Sigmoid colon (tissue), 7 donors: Measurements from ENCODE around the gene ADGRG2. TPM values are rescaled to one million over a fixed set of nuclear protein-coding genes. Genes with fewer than 3 reads are reported as not detected.

Experiments used
- DNase-seq: peaks from one replicate; pipeline ENCODE4 v3.0.0-alpha.2; 2019
- H3K27ac ChIP-seq, 4 donors: fragments of 200-600 bp; sonication (generic); one replicate each; pipeline ENCODE4 v1.5.1; 2016 to 2019; ENCODE audit warnings: mild to moderate bottlenecking in 1 of 4
- H3K27me3 ChIP-seq, 3 donors: fragments of 200-600 bp; sonication (generic); one replicate each; pipeline ENCODE4 v1.5.1; 2019; ENCODE audit warnings: mild to moderate bottlenecking in 1 of 3
- H3K36me3 ChIP-seq, 4 donors: fragments of 200-600 bp; sonication (generic); one replicate each; pipeline ENCODE4 v1.5.1; 2016 to 2019
- H3K4me1 ChIP-seq, 4 donors: fragments of 200-600 bp; sonication (generic); one replicate each; pipeline ENCODE4 v1.5.1; 2017 to 2019
- H3K4me3 ChIP-seq, 4 donors: fragments of 200-600 bp; sonication (generic); one replicate each; pipeline ENCODE4 v1.5.1; 2017 to 2019; ENCODE audit warnings: mild to moderate bottlenecking in 2 of 4, moderate library complexity in 1 of 4
- H3K9me3 ChIP-seq, 4 donors: fragments of 200-600 bp in 3 of 4; sonication (generic) in 3 of 4; one replicate each; pipeline versions ENCODE4 v1.5.1 to v1.6.1; 2013 to 2019
- EP300 ChIP-seq, 4 donors: sonication (generic); formaldehyde crosslinking; IDR thresholded peaks; one replicate each; pipeline ENCODE4 v1.6.1; 2017; ENCODE audit warnings: antibody characterized with exemption in 4 of 4
- POLR2A ChIP-seq, 2 donors: fragments of 450-650 bp; IDR thresholded peaks; one replicate each; pipeline ENCODE4 v1.6.1; 2016; ENCODE audit warnings: antibody characterized with exemption in 2 of 2, mild to moderate bottlenecking in 2 of 2, moderate library complexity in 2 of 2
- POLR2AphosphoS5 ChIP-seq, 4 donors: sonication (generic); formaldehyde crosslinking; IDR thresholded peaks; one replicate each; pipeline ENCODE4 v1.6.1; 2017; ENCODE audit warnings: antibody characterized with exemption in 4 of 4
- WGBS, 2 donors: extraction: QIAGEN DNeasy Blood & Tissue Kit; methylation state at CpG; one replicate each; pipeline ENCODE4 v1.1.7; 2013; 5-methylcytosine and 5-hydroxymethylcytosine counted together
- intact Hi-C: fragments of 100-400 bp; cut with DNase I; formaldehyde crosslinking; loops from one replicate; pipeline ENCODE4 v1.15.1; 2023
- polyA plus RNA-seq, 3 donors: library from polyadenylated mRNA; stranded (reverse); fragments of 200-250 nt; gene quantifications; one replicate each; pipeline ENCODE4 v1.2.3, GENCODE V29; 2013
- total RNA-seq, 4 donors: library from RNA; depleted of rRNA; stranded (reverse); fragments of >200 nt; gene quantifications; one replicate each; pipeline ENCODE4 v1.1.0, GENCODE V29; 2016
- TF ChIP-seq, protein P1 (sequence below), 4 experiments: fragments of 450-650 bp in 3 of 4; fragments of 200-600 bp in 1 of 4; IDR thresholded peaks; one replicate each; pipeline ENCODE4 v1.5.1; 2016 to 2019; ENCODE audit warnings: antibody characterized with exemption in 4 of 4, mild to moderate bottlenecking in 3 of 4, moderate library complexity in 2 of 4
- donor health status: healthy with polysubstance abuse.
- donor health status: Bipolar disorder and iron deficiency.
- donor health status: healthy.

ADGRG2 gene
- total and polyA plus RNA-seq, 7 donors: under 0.01 to 2.5 (median 0.81) TPM; not detected in 1

DNA sequence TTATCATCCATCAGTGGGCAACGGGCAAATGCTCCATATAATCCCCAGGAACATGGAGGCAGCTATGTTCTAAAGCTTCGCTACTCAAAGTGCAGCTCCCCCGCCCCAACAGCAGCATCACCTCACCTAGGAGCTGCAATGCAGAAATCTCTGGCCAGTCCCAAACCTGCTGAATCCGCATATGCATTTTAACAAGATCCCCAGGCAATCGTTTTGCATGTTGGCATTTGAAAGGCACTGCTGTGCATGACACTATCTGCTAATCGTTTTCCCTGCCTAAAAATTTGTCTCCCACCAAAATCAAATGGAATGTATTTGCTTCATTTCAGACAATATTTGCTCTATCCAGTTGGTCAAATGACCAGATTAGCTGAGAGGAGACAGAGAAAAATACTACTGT is 15.2 kb downstream of the ADGRG2 start:
- H3K36me3 ChIP-seq: no peaks in the 10 kb centered on the region
- DNase-seq: no peak
- intact Hi-C loops: no loop called here
- H3K27me3 ChIP-seq: no peaks in the 10 kb centered on the region
- no peak overlapping the region for H3K4me3 ChIP-seq
- no peak overlapping the region for H3K27ac ChIP-seq
- 34 to 72% methylated on average over 6 of the region's 6 CpGs for WGBS, 2 donors
- H3K9me3 ChIP-seq: no peaks in the 10 kb centered on the region
- TF ChIP-seq POLR2A (IDR thresholded peaks at IDR 0.05): no peak
- TF ChIP-seq POLR2AphosphoS5 (IDR thresholded peaks at IDR 0.05): no peak
- TF ChIP-seq, protein P1, sequence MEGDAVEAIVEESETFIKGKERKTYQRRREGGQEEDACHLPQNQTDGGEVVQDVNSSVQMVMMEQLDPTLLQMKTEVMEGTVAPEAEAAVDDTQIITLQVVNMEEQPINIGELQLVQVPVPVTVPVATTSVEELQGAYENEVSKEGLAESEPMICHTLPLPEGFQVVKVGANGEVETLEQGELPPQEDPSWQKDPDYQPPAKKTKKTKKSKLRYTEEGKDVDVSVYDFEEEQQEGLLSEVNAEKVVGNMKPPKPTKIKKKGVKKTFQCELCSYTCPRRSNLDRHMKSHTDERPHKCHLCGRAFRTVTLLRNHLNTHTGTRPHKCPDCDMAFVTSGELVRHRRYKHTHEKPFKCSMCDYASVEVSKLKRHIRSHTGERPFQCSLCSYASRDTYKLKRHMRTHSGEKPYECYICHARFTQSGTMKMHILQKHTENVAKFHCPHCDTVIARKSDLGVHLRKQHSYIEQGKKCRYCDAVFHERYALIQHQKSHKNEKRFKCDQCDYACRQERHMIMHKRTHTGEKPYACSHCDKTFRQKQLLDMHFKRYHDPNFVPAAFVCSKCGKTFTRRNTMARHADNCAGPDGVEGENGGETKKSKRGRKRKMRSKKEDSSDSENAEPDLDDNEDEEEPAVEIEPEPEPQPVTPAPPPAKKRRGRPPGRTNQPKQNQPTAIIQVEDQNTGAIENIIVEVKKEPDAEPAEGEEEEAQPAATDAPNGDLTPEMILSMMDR (IDR thresholded peaks at IDR 0.05): no peak
- no peak for TF ChIP-seq EP300 (IDR thresholded peaks at IDR 0.05)
- H3K4me1 ChIP-seq: no peaks in the 10 kb centered on the region

GRCh38 chrX:19100586-19100985 is 21.7 kb downstream of the ADGRG2 start:
- TF ChIP-seq, protein P1 (IDR thresholded peaks at IDR 0.05): no peak
- TF ChIP-seq EP300 (IDR thresholded peaks at IDR 0.05): no peak
- TF ChIP-seq POLR2A (IDR thresholded peaks at IDR 0.05): no peak
- no peak for TF ChIP-seq POLR2AphosphoS5 (IDR thresholded peaks at IDR 0.05)
- Histone ChIP-seq H3K9me3 (no peaks in the 10 kb centered on the region), H3K27me3 (no peaks in the 10 kb centered on the region), H3K4me3 (no peak overlapping the region), H3K36me3 (no peaks in the 10 kb centered on the region), H3K27ac (no peak overlapping the region), H3K4me1 (no peaks in the 10 kb centered on the region)
- 89 to 92% methylated on average over 9 of the region's 9 CpGs for WGBS, 2 donors
- DNase-seq: no peak
- intact Hi-C loops: no loop called here

- no peak for DNase-seq
- H3K4me3 ChIP-seq: no peak overlapping the region
- H3K27me3 ChIP-seq: no peaks in the 10 kb centered on the region
- no peaks in the 10 kb centered on the region for H3K9me3 ChIP-seq
- WGBS, 2 donors: 74 to 81% methylated on average over 12 of the region's 12 CpGs
- no peaks in the 10 kb centered on the region for H3K4me1 ChIP-seq
- TF ChIP-seq, protein P1 (IDR thresholded peaks at IDR 0.05): no peak
- TF ChIP-seq EP300 (IDR thresholded peaks at IDR 0.05) (no peak), POLR2A (IDR thresholded peaks at IDR 0.05) (no peak), POLR2AphosphoS5 (IDR thresholded peaks at IDR 0.05) (no peak)
- no peak overlapping the region for H3K27ac ChIP-seq
- H3K36me3 ChIP-seq: no peaks in the 10 kb centered on the region
- intact Hi-C loops: no loop called here
Measured at GRCh38 chrX:19097553-19098283, 24.6 kb downstream of the ADGRG2 start.

- DNase-seq: no peak
- Histone ChIP-seq H3K27ac (no peak overlapping the region), H3K36me3 (no peaks in the 10 kb centered on the region), H3K27me3 (no peaks in the 10 kb centered on the region), H3K4me3 (no peak overlapping the region), H3K4me1 (no peaks in the 10 kb centered on the region), H3K9me3 (no peaks in the 10 kb centered on the region)
- WGBS, 2 donors: 80 to 95% methylated on average over 2 of the region's 2 CpGs
- TF ChIP-seq POLR2A (IDR thresholded peaks at IDR 0.05) (no peak), EP300 (IDR thresholded peaks at IDR 0.05) (no peak), POLR2AphosphoS5 (IDR thresholded peaks at IDR 0.05) (no peak)
- TF ChIP-seq, protein P1 (IDR thresholded peaks at IDR 0.05): no peak
- intact Hi-C loops: no loop called here
Measured at GRCh38 chrX:19096586-19096985, 25.7 kb downstream of the ADGRG2 start.

GRCh38 chrX:19094654-19095053 is 27.6 kb downstream of the ADGRG2 start:
- Histone ChIP-seq H3K27ac (no peak overlapping the region), H3K4me3 (no peak overlapping the region), H3K4me1 (no peaks in the 10 kb centered on the region), H3K36me3 (no peaks in the 10 kb centered on the region), H3K9me3 (no peaks in the 10 kb centered on the region), H3K27me3 (no peaks in the 10 kb centered on the region)
- DNase-seq: no peak
- intact Hi-C loops: no loop called here
- 86 to 90% methylated on average over 12 of the region's 12 CpGs for WGBS, 2 donors
- TF ChIP-seq, protein P1 (IDR thresholded peaks at IDR 0.05): no peak
- TF ChIP-seq POLR2A (IDR thresholded peaks at IDR 0.05) (no peak), POLR2AphosphoS5 (IDR thresholded peaks at IDR 0.05) (no peak), EP300 (IDR thresholded peaks at IDR 0.05) (no peak)
